Measurements from ENCODE around the gene ALPK1.
A peak's percentile ranks its signal among the peaks of the same experiment; 100 is the strongest.

ALPK1 gene

DNA sequence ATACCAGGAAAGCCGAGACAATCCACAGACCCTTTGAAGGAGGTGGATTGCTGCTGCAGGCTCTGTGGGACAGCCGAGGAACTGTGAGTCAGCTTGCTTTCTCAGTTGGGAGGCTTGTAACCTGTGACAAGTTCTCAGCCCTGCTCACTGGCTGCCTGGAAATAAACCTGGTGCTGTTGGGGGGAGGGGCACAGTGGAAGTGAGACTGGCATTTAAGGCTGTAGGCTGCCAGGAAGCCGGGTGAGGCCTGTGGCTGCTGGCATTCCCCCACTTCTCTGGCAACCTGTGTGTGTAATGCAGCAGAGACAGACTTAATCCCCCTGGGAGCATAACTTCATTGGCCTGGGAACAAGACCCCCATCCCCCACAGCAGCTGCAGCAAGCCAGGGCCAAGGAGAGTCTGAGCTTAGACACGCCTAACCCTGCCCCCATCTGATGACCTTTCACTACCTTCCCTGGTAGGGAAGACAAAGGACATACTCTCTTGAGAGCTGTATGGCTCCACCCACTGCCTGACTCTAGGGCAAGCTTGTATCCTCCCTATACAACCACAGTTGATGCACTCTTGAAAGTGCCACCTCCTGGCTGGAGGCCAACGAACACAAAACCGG is 64.1 kb downstream of the ALPK1 start:
- H3K4me3 ChIP-seq (replicated peaks; ENCODE audit: low read depth, low read length): no peak overlapping the region
- peak; percentile 69 for DNase-seq (ENCODE audit: extremely low read depth, insufficient read length)

DNA sequence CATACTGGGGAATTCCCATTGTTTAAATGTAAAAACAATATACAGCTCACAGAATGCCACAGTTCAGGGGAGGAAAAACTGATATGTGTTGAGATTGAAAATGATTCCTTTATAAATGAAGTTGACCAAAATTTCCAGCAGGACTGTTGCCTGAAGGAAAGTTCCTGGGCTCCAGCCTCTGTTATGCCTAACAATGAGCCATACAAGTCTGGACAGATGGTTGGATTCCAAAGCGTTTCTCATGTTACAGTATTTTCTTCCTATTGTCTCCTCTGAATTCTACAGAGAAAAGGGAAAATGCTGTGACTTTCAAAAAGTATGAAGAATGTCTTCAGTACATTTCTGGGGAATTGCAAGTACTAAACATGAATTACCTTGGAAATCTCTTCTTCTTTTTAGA is 73.3 kb downstream of the ALPK1 start:
- no peak overlapping the region for H3K4me3 ChIP-seq (replicated peaks; ENCODE audit: low read depth, low read length)
- H3K36me3 ChIP-seq (ENCODE audit: control insufficient read depth, insufficient read depth, low read length): no peaks in the 10 kb centered on the region
- no peak for DNase-seq (ENCODE audit: extremely low read depth, insufficient read length)
- H3K27me3 ChIP-seq (replicated peaks; ENCODE audit: control insufficient read depth, insufficient read depth, low read length): no peaks in the 10 kb centered on the region
- TF ChIP-seq, protein P1, sequence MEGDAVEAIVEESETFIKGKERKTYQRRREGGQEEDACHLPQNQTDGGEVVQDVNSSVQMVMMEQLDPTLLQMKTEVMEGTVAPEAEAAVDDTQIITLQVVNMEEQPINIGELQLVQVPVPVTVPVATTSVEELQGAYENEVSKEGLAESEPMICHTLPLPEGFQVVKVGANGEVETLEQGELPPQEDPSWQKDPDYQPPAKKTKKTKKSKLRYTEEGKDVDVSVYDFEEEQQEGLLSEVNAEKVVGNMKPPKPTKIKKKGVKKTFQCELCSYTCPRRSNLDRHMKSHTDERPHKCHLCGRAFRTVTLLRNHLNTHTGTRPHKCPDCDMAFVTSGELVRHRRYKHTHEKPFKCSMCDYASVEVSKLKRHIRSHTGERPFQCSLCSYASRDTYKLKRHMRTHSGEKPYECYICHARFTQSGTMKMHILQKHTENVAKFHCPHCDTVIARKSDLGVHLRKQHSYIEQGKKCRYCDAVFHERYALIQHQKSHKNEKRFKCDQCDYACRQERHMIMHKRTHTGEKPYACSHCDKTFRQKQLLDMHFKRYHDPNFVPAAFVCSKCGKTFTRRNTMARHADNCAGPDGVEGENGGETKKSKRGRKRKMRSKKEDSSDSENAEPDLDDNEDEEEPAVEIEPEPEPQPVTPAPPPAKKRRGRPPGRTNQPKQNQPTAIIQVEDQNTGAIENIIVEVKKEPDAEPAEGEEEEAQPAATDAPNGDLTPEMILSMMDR (IDR thresholded peaks at IDR 0.05; ENCODE audit: insufficient read depth, low read length, poor library complexity, severe bottlenecking): no peak

More for the DNA sequence above, 64.1 kb downstream of the ALPK1 start:
- TF ChIP-seq, protein P1 (IDR thresholded peaks at IDR 0.05; ENCODE audit: insufficient read depth, low read length, poor library complexity, severe bottlenecking): no peak
- Histone ChIP-seq H3K27me3 (replicated peaks; ENCODE audit: control insufficient read depth, insufficient read depth, low read length) (no peaks in the 10 kb centered on the region), H3K36me3 (ENCODE audit: control insufficient read depth, insufficient read depth, low read length) (no peaks in the 10 kb centered on the region)

DNA sequence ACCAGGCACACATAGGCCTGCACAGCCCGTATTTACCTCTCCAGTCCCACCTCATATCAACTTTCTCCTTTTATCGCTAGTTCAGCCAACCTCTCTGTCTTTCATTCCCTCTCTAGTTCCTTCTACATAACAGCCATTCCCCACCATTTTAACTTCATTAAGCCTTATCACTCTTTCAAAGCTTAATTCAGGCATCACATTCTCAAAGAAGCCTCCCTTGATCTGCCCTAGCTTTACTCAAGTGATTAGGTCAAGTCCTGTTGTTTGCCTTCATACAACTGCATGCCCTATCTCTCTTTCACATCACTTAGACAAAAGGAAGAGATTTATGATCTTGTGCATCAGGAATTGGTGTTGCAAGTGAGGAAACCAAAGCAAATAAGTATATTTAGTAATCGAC is 74.2 kb downstream of the ALPK1 start:
- no peaks in the 10 kb centered on the region for H3K36me3 ChIP-seq (ENCODE audit: control insufficient read depth, insufficient read depth, low read length)
- H3K27me3 ChIP-seq (replicated peaks; ENCODE audit: control insufficient read depth, insufficient read depth, low read length): no peaks in the 10 kb centered on the region
- DNase-seq (ENCODE audit: extremely low read depth, insufficient read length): no peak
- no peak overlapping the region for H3K4me3 ChIP-seq (replicated peaks; ENCODE audit: low read depth, low read length)
- TF ChIP-seq, protein P1 (IDR thresholded peaks at IDR 0.05; ENCODE audit: insufficient read depth, low read length, poor library complexity, severe bottlenecking): no peak

DNA sequence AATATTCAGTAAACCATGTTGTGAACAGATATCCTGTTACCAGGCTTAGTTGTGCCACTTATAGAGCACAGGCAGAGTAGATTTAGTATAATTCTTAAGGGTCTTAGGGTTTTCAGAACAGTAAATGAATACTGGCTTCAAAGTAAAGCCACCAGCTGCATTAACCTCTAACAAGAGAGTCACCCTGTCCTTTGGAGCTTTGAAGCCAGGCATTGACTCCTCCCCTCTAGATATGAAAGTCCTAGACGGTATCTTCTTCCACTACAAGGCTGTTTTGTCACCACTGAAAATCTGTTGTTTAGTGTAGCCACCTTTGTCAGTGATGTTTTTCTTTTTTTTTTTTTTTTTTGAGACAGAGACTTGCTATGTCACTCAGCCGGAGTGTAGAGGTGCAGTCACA is 77.7 kb downstream of the ALPK1 start:
- no peak overlapping the region for H3K4me3 ChIP-seq (replicated peaks; ENCODE audit: low read depth, low read length)
- no peaks in the 10 kb centered on the region for H3K36me3 ChIP-seq (ENCODE audit: control insufficient read depth, insufficient read depth, low read length)
- TF ChIP-seq, protein P1 (IDR thresholded peaks at IDR 0.05; ENCODE audit: insufficient read depth, low read length, poor library complexity, severe bottlenecking): no peak
- no peaks in the 10 kb centered on the region for H3K27me3 ChIP-seq (replicated peaks; ENCODE audit: control insufficient read depth, insufficient read depth, low read length)
- no peak for DNase-seq (ENCODE audit: extremely low read depth, insufficient read length)

GRCh38 chr4:112377171-112377570 is 80.0 kb downstream of the ALPK1 start:
- TF ChIP-seq, protein P1 (IDR thresholded peaks at IDR 0.05; ENCODE audit: insufficient read depth, low read length, poor library complexity, severe bottlenecking): no peak
- no peak for DNase-seq (ENCODE audit: extremely low read depth, insufficient read length)
- no peaks in the 10 kb centered on the region for H3K36me3 ChIP-seq (ENCODE audit: control insufficient read depth, insufficient read depth, low read length)

More at GRCh38 chr4:112377171-112377570, 80.0 kb downstream of the ALPK1 start:
- Histone ChIP-seq H3K4me3 (replicated peaks; ENCODE audit: low read depth, low read length) (no peak overlapping the region), H3K27me3 (replicated peaks; ENCODE audit: control insufficient read depth, insufficient read depth, low read length) (no peaks in the 10 kb centered on the region)

All from GM06990 (cell line).